ENCODE measurements around the gene IL2RA.

IL2RA gene

GRCh38 chr10:6098156-6098555, 36.0 kb upstream of the IL2RA start:
- H3K27me3 ChIP-seq (ENCODE audit: control insufficient read depth in 2 of 2, insufficient read depth in 2 of 2, low read length in 2 of 2): no peaks in the 10 kb centered on the region
- H3K9ac ChIP-seq (ENCODE audit: low read depth in 1 of 2, low read length in 2 of 2): no peak overlapping the region
- H3K4me3 ChIP-seq (ENCODE audit: low read length in 2 of 2): no peak overlapping the region
- peaks cover 23 to 28% of the 10 kb centered on the region in 2 donors for H3K36me3 ChIP-seq (ENCODE audit: control insufficient read depth in 2 of 2, insufficient read depth in 2 of 2, low read length in 2 of 2)
- H3K9me3 ChIP-seq (ENCODE audit: control insufficient read depth in 2 of 2, low read length in 2 of 2): no peaks in the 10 kb centered on the region
- H3K27ac ChIP-seq (ENCODE audit: low read depth in 2 of 2, low read length in 2 of 2): no peak overlapping the region
- no peaks in the 10 kb centered on the region for H3K4me1 ChIP-seq (ENCODE audit: control insufficient read depth in 2 of 2, insufficient read depth in 2 of 2, low read length in 2 of 2)

DNA sequence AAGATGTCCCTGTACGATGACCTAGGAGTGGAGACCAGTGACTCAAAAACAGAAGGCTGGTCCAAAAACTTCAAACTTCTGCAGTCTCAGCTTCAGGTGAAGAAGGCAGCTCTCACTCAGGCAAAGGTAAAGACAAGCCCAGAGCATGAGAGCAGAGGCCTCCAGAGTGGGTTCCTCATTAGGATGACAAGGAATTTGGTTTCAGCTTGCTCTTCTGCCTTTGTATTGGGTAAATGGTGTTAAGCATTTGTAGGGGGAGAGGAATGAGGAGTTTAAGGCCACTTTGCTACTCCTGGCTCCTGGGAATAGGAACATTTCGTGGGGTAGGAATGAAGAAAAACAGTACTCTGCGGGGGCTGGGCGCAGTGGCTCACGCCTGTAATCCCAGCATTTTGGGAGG, 34.9 kb upstream of the IL2RA start:
- H3K27me3 ChIP-seq (ENCODE audit: control insufficient read depth in 2 of 2, insufficient read depth in 2 of 2, low read length in 2 of 2): no peaks in the 10 kb centered on the region
- H3K9ac ChIP-seq (ENCODE audit: low read depth in 1 of 2, low read length in 2 of 2): no peak overlapping the region
- no peak overlapping the region for H3K4me3 ChIP-seq (ENCODE audit: low read length in 2 of 2)
- peaks cover 18 to 21% of the 10 kb centered on the region in 2 donors for H3K36me3 ChIP-seq (ENCODE audit: control insufficient read depth in 2 of 2, insufficient read depth in 2 of 2, low read length in 2 of 2)
- H3K9me3 ChIP-seq (ENCODE audit: control insufficient read depth in 2 of 2, low read length in 2 of 2): no peaks in the 10 kb centered on the region
- no peaks in the 10 kb centered on the region for H3K4me1 ChIP-seq (ENCODE audit: control insufficient read depth in 2 of 2, insufficient read depth in 2 of 2, low read length in 2 of 2)
- no peak overlapping the region for H3K27ac ChIP-seq (ENCODE audit: low read depth in 2 of 2, low read length in 2 of 2)

DNA sequence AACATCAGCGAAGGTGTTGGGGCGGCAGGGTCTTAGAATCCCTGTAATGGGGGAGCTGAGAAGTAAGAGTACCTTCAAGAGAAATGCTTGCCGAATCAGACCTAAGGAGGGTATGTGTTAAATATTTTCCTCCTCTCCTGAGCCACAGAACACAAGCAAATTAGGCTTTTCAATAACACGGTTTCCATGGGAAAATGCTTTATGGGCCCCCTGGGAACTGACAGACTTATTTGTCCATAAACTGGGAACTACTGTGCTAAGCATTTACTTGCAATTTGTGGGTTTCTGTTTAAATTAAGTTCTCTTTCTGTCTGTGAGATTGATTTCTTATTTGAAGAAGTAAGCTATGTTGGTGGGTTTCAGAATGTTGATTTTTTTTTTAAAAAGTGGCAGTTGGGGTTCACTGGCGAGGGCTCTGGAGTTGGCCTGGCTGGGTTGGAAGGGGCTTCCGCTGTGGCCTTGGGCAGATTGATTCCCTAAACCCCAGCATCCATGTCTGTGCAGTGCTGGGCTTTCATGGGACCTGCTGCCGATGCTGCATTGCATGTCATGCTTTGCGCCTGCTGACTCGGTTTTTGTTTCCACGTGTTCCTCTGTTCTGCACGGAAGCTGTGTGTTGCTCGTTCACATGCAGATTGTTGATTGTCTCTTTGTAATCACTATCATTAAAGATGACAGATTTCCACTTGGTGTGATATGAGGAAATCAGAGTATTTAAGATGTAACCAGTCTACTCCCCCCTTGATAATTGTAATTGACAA, 33.8 kb upstream of the IL2RA start:
- Histone ChIP-seq H3K4me3 (ENCODE audit: low read length in 2 of 2) (no peak overlapping the region), H3K27ac (ENCODE audit: low read depth in 2 of 2, low read length in 2 of 2) (no peak overlapping the region), H3K27me3 (ENCODE audit: control insufficient read depth in 2 of 2, insufficient read depth in 2 of 2, low read length in 2 of 2) (no peaks in the 10 kb centered on the region), H3K9ac (ENCODE audit: low read depth in 1 of 2, low read length in 2 of 2) (no peak overlapping the region), H3K36me3 (ENCODE audit: control insufficient read depth in 2 of 2, insufficient read depth in 2 of 2, low read length in 2 of 2) (peaks cover 13 to 14% of the 10 kb centered on the region in 2 donors), H3K9me3 (ENCODE audit: control insufficient read depth in 2 of 2, low read length in 2 of 2) (no peaks in the 10 kb centered on the region), H3K4me1 (ENCODE audit: control insufficient read depth in 2 of 2, insufficient read depth in 2 of 2, low read length in 2 of 2) (peaks cover 0 to 5% of the 10 kb centered on the region in 2 donors)

GRCh38 chr10:6092731-6093130, 30.6 kb upstream of the IL2RA start:
- H3K27ac ChIP-seq (ENCODE audit: low read depth in 2 of 2, low read length in 2 of 2): no peak overlapping the region
- no peak overlapping the region for H3K4me3 ChIP-seq (ENCODE audit: low read length in 2 of 2)
- peaks cover 12 to 19% of the 10 kb centered on the region in 2 donors for H3K4me1 ChIP-seq (ENCODE audit: control insufficient read depth in 2 of 2, insufficient read depth in 2 of 2, low read length in 2 of 2)
- H3K36me3 ChIP-seq (ENCODE audit: control insufficient read depth in 2 of 2, insufficient read depth in 2 of 2, low read length in 2 of 2): peaks cover 6 to 9% of the 10 kb centered on the region in 2 donors
- H3K27me3 ChIP-seq (ENCODE audit: control insufficient read depth in 2 of 2, insufficient read depth in 2 of 2, low read length in 2 of 2): no peaks in the 10 kb centered on the region
- H3K9ac ChIP-seq (ENCODE audit: low read depth in 1 of 2, low read length in 2 of 2): no peak overlapping the region
- H3K9me3 ChIP-seq (ENCODE audit: control insufficient read depth in 2 of 2, low read length in 2 of 2): no peaks in the 10 kb centered on the region

DNA sequence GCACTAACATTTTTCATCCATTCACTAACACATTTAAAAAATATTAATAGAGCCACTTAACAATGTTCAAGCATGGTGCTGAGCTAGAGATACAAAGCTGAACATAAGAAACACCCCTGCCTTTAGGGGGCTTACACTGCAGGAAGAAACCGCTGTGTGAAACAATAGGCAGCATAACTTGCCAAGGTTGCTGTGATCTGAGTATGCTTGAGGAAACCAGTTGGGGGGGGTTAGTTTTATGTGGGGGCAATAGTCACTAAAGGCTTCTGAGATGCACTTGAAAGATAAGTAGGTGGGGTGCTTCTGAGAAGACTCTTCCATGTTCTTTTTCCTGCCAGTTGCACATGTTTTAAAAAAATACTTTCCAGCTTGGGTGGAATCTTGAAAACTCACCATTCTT, 29.5 kb upstream of the IL2RA start:
- Histone ChIP-seq H3K9me3 (ENCODE audit: control insufficient read depth in 2 of 2, low read length in 2 of 2) (no peaks in the 10 kb centered on the region), H3K27ac (ENCODE audit: low read depth in 2 of 2, low read length in 2 of 2) (no peak overlapping the region), H3K27me3 (ENCODE audit: control insufficient read depth in 2 of 2, insufficient read depth in 2 of 2, low read length in 2 of 2) (no peaks in the 10 kb centered on the region), H3K4me3 (ENCODE audit: low read length in 2 of 2) (no peak overlapping the region), H3K9ac (ENCODE audit: low read depth in 1 of 2, low read length in 2 of 2) (no peak overlapping the region), H3K36me3 (ENCODE audit: control insufficient read depth in 2 of 2, insufficient read depth in 2 of 2, low read length in 2 of 2) (no peaks in the 10 kb centered on the region), H3K4me1 (ENCODE audit: control insufficient read depth in 2 of 2, insufficient read depth in 2 of 2, low read length in 2 of 2) (peaks cover 15 to 19% of the 10 kb centered on the region in 2 donors)

GRCh38 chr10:6089334-6090219, 27.4 kb upstream of the IL2RA start:
- H3K27ac ChIP-seq (ENCODE audit: low read depth in 2 of 2, low read length in 2 of 2): peak overlapping the region; percentile 47 to 78
- H3K36me3 ChIP-seq (ENCODE audit: control insufficient read depth in 2 of 2, insufficient read depth in 2 of 2, low read length in 2 of 2): no peaks in the 10 kb centered on the region
- peak overlapping the region; percentile 76 to 92 for H3K4me3 ChIP-seq (ENCODE audit: low read length in 2 of 2)
- no peaks in the 10 kb centered on the region for H3K9me3 ChIP-seq (ENCODE audit: control insufficient read depth in 2 of 2, low read length in 2 of 2)
- peaks cover 19 to 24% of the 10 kb centered on the region in 2 donors for H3K4me1 ChIP-seq (ENCODE audit: control insufficient read depth in 2 of 2, insufficient read depth in 2 of 2, low read length in 2 of 2)
- H3K27me3 ChIP-seq (ENCODE audit: control insufficient read depth in 2 of 2, insufficient read depth in 2 of 2, low read length in 2 of 2): no peaks in the 10 kb centered on the region
- peak overlapping the region; percentile 83 to 84 for H3K9ac ChIP-seq (ENCODE audit: low read depth in 1 of 2, low read length in 2 of 2)

- H3K4me1 ChIP-seq (ENCODE audit: control insufficient read depth in 2 of 2, insufficient read depth in 2 of 2, low read length in 2 of 2): peaks cover 19 to 24% of the 10 kb centered on the region in 2 donors
- no peaks in the 10 kb centered on the region for H3K27me3 ChIP-seq (ENCODE audit: control insufficient read depth in 2 of 2, insufficient read depth in 2 of 2, low read length in 2 of 2)
- peak within 1 kb of the TSS; percentile 47 to 78 for H3K27ac ChIP-seq (ENCODE audit: low read depth in 2 of 2, low read length in 2 of 2)
- H3K4me3 ChIP-seq (ENCODE audit: low read length in 2 of 2): peak within 1 kb of the TSS; percentile 76 to 92
- H3K9me3 ChIP-seq (ENCODE audit: control insufficient read depth in 2 of 2, low read length in 2 of 2): no peaks in the 10 kb centered on the region
- no peaks in the 10 kb centered on the region for H3K36me3 ChIP-seq (ENCODE audit: control insufficient read depth in 2 of 2, insufficient read depth in 2 of 2, low read length in 2 of 2)
- H3K9ac ChIP-seq (ENCODE audit: low read depth in 1 of 2, low read length in 2 of 2): peak within 1 kb of the TSS; percentile 83 to 84
These were observed 26.7 kb upstream of the IL2RA start, which contains the start of gene RBM17 for GRCh38 chr10:6088721-6089333. Gene RBM17, plus strand, starts transcription at chr10:6089034. Its CDS starts 8,032 bp downstream, at chr10:6097066.

- peak overlapping the region; percentile 24 to 50 for H3K4me3 ChIP-seq (ENCODE audit: low read length in 2 of 2)
These were observed 24.4 kb upstream of the IL2RA start for GRCh38 chr10:6086375-6087233.

More at GRCh38 chr10:6086375-6087233, 24.4 kb upstream of the IL2RA start:
- peaks cover 19 to 21% of the 10 kb centered on the region in 2 donors for H3K4me1 ChIP-seq (ENCODE audit: control insufficient read depth in 2 of 2, insufficient read depth in 2 of 2, low read length in 2 of 2)
- H3K9me3 ChIP-seq (ENCODE audit: control insufficient read depth in 2 of 2, low read length in 2 of 2): no peaks in the 10 kb centered on the region
- H3K9ac ChIP-seq (ENCODE audit: low read depth in 1 of 2, low read length in 2 of 2): peak overlapping the region; percentile 35 to 37
- no peaks in the 10 kb centered on the region for H3K36me3 ChIP-seq (ENCODE audit: control insufficient read depth in 2 of 2, insufficient read depth in 2 of 2, low read length in 2 of 2)
- H3K27me3 ChIP-seq (ENCODE audit: control insufficient read depth in 2 of 2, insufficient read depth in 2 of 2, low read length in 2 of 2): no peaks in the 10 kb centered on the region
- peak overlapping the region; percentile 41 to 42 for H3K27ac ChIP-seq (ENCODE audit: low read depth in 2 of 2, low read length in 2 of 2)

Measured in mucosa of rectum (tissue), 2 donors.